Activated naive CD8-positive, alpha-beta T cell (primary cell): ENCODE data around the gene MEG3.
"Not testable (repeated sequence)": the region's sequence is repeated elsewhere in the genome, so short reads cannot be mapped to it uniquely, and the experiment has no call there.

Source experiments
- H3K27ac Mint-ChIP-seq: one replicate; pipeline ENCODE4 v1.8.0; 2021; ENCODE audit warnings: mixed read lengths
- H3K27me3 Mint-ChIP-seq: one replicate; pipeline ENCODE4 v1.8.0; 2021; ENCODE audit warnings: mixed read lengths
- H3K36me3 Mint-ChIP-seq: one replicate; pipeline ENCODE4 v1.8.0; 2021; ENCODE audit warnings: mixed read lengths
- H3K4me1 Mint-ChIP-seq: one replicate; pipeline ENCODE4 v1.8.0; 2021; ENCODE audit warnings: low read depth, mixed read lengths
- H3K4me3 Mint-ChIP-seq: one replicate; pipeline ENCODE4 v1.8.0; 2021; ENCODE audit warnings: mild to moderate bottlenecking, mixed read lengths
- H3K9me3 Mint-ChIP-seq: one replicate; pipeline ENCODE4 v1.8.0; 2021; ENCODE audit warnings: low read depth, mixed read lengths

The MEG3 gene

GRCh38 chr14:100785338-100785615 is 40.6 kb upstream of the MEG3 start:
- Mint-ChIP-seq H3K36me3 (no peaks in the 10 kb centered on the region), H3K27ac (no peak overlapping the region), H3K4me3 (no peak overlapping the region), H3K27me3 (no peaks in the 10 kb centered on the region), H3K9me3 (no peaks in the 10 kb centered on the region), H3K4me1 (no peaks in the 10 kb centered on the region)

DNA sequence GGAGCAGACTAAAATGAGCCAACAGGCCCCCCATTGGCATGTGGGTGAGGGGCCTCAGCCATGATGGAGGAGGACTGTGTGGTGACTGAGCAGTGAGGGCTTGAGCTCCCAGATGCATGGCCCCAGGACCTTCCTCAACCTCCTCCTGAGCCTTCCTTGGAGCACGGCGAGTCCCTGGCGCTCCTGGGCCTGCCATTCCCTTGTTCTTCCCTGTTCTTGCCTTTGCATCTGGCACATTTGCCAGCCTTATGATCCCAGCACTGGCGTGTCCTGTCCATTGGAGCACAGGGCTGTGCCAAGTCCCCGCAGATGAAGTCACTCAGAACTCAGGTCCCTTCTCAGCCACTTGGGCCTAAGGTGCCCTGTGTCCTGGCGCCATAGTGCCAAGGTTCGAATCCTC is 40.3 kb upstream of the MEG3 start:
- no peaks in the 10 kb centered on the region for H3K36me3 Mint-ChIP-seq
- no peak overlapping the region for H3K4me3 Mint-ChIP-seq
- no peaks in the 10 kb centered on the region for H3K27me3 Mint-ChIP-seq
- no peaks in the 10 kb centered on the region for H3K9me3 Mint-ChIP-seq
- no peaks in the 10 kb centered on the region for H3K4me1 Mint-ChIP-seq
- no peak overlapping the region for H3K27ac Mint-ChIP-seq

DNA sequence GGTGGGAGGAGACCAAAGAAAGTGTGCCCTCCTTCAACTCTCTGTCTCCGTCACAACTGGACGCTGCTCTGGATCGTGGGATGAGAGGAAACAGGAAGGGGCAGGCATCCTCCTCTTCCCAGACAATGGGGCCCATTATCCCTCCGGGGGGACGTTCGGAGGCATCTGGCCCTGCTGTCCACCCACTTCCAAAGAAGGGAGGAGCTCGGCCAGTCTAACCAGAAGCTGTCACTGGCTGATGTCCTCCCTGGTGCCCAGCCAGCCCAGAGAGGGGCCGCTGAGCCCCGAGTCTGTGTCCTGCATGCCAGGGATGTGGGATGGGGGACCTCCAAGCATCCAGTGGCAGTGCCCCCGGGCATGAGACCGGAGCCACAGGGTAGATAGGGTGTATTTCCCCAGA is 39.8 kb upstream of the MEG3 start:
- Mint-ChIP-seq H3K9me3 (no peaks in the 10 kb centered on the region), H3K27me3 (peaks cover 3% of the 10 kb centered on the region), H3K36me3 (no peaks in the 10 kb centered on the region), H3K4me3 (no peak overlapping the region), H3K4me1 (no peaks in the 10 kb centered on the region), H3K27ac (no peak overlapping the region)

DNA sequence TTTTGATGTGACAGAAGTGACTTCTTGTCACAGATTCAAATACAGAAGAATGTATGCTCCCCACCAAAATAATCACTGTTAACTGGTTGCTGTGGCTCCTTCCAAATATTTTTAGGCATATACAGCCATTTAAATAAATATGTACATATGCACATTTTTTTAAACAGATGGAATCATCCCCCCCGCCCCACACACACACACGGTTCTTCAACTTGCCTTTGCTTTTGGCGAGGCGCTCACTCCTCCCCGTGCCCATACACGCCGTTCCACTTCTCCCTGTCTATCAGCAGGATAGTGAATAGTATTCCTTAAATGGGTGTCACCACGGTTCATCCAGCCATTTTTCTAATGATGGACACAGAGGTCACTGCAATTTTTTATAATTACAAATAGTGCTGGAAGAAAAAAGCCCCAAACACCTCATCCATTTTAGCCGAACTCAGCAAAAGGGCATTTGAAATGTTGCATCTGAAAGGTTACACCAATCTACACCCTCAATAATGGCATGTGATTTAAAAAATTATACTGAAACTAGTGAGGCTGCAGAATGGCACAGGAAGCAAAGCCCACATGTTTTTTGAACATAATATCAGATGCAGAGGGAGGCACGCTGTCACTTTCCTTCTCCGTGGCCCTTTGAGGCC is 39.2 kb upstream of the MEG3 start:
- Mint-ChIP-seq H3K36me3 (no peaks in the 10 kb centered on the region), H3K27me3 (peaks cover 3% of the 10 kb centered on the region), H3K27ac (no peak overlapping the region), H3K4me3 (no peak overlapping the region), H3K9me3 (no peaks in the 10 kb centered on the region), H3K4me1 (no peaks in the 10 kb centered on the region)

DNA sequence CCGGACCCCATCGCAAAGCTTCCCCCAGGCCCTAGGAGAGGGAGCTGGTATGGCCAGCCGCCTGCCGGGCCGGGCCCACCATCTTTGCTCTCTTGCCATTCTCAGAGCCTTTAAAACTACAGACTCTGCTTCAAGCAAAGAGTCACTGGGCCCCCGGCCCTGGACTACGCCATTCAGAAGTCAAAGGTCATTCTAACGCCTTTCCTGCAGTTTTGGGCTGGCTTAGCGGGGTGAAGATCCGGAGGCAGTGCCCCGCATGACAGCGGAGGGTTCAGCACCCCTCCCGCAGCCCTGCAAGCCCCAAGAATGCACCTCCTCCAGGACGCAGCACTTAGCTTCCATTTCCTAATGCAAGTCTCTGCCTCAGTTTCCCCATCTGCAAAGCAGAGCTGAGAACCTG is 38.3 kb upstream of the MEG3 start:
- Mint-ChIP-seq H3K27ac (no peak overlapping the region), H3K27me3 (peaks cover 6% of the 10 kb centered on the region), H3K4me1 (no peaks in the 10 kb centered on the region), H3K36me3 (no peaks in the 10 kb centered on the region), H3K9me3 (no peaks in the 10 kb centered on the region), H3K4me3 (no peak overlapping the region)

- Mint-ChIP-seq H3K27me3 (peaks cover 6% of the 10 kb centered on the region), H3K9me3 (no peaks in the 10 kb centered on the region), H3K27ac (no peak overlapping the region), H3K36me3 (no peaks in the 10 kb centered on the region), H3K4me3 (no peak overlapping the region), H3K4me1 (no peaks in the 10 kb centered on the region)
Measured at GRCh38 chr14:100788517-100788916, 37.4 kb upstream of the MEG3 start.

DNA sequence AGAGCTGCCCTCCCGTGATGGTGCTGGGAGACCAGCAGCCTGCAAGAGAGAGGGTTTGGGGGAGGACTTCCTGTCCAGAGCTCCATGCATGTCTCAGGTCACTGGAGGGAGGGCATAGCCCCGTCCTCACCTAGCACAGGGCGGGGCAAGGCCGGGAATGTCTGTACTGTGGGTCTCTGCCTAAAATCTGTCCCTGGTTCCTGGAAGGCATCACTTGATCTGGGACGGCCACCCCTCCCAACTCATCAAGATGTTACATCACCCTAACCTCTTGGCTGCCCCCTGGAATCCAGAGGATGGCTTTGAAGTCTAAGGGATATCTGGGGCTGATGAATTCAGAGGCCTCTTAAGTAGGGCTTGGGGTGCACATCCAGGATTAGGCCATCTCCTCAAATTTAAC is 37.0 kb upstream of the MEG3 start:
- Mint-ChIP-seq H3K27me3 (peaks cover 7% of the 10 kb centered on the region), H3K36me3 (no peaks in the 10 kb centered on the region), H3K4me3 (no peak overlapping the region), H3K9me3 (no peaks in the 10 kb centered on the region), H3K27ac (no peak overlapping the region), H3K4me1 (no peaks in the 10 kb centered on the region)

- Mint-ChIP-seq H3K4me3 (no peak overlapping the region), H3K9me3 (no peaks in the 10 kb centered on the region), H3K27me3 (peaks cover 7% of the 10 kb centered on the region), H3K27ac (no peak overlapping the region), H3K36me3 (no peaks in the 10 kb centered on the region), H3K4me1 (no peaks in the 10 kb centered on the region)
Measured at GRCh38 chr14:100789460-100790417, 36.2 kb upstream of the MEG3 start.

DNA sequence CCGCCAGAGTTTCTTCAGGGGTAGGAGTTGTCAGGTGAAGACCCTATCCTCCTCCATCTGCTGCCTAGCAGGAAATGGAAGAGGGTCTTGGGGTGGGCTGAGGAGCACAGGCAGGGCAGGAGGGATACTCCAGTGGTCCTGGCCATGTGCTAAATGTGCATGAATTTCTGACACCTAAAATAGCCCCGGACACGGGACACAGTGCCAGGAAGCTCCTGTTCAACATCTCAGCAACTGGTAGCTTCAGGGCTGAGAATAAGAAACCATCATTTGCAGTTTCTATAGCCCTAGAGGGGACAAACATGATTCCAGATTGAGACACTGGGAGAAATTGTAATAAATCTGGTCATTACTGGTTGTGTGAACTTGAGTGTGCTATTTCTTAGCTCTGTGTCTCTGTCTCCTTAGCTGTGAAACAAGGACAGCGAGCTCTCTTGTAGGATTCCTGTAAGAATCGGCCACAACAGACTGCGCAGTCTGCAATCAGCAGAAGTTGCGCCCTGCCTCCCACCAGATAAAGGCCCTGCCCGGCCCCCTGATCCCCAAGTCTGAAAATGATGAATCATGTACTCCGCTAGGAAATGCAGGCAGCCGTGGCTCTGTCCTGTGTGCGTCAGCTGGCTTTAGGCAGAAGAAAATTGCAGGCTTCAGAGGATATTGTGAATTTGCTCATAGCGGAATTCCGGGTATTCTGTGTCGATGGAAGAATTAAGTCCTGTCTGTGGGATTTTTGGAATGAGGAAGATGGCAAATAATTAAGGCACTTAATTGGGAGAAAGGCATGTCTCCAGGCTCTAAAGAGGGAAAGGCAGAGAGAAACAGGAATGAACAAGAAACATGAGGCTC is 35.2 kb upstream of the MEG3 start:
- H3K9me3 Mint-ChIP-seq: no peaks in the 10 kb centered on the region
- no peaks in the 10 kb centered on the region for H3K36me3 Mint-ChIP-seq
- no peak overlapping the region for H3K27ac Mint-ChIP-seq
- no peak overlapping the region for H3K4me3 Mint-ChIP-seq
- peaks cover 7% of the 10 kb centered on the region for H3K27me3 Mint-ChIP-seq
- no peaks in the 10 kb centered on the region for H3K4me1 Mint-ChIP-seq

DNA sequence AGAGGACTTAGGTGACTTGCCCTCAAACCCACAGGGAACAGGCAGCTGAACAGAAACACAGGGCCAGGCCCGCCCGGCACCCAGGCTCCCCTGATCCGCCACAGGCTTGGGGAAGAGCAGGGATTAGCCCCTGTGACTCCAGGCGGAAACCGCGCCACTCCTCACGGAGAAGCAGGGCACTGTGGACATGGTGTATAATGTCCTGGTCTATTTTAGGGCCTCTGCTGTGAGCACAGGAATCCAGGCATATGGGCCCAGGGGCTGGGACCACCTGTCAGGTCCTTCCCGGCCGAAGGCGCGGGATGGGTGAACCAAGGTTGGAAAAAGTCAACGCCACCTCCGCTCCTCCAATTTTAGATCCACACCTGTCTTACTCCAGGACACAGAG is 34.6 kb upstream of the MEG3 start:
- Mint-ChIP-seq H3K36me3 (no peaks in the 10 kb centered on the region), H3K9me3 (no peaks in the 10 kb centered on the region), H3K4me1 (no peaks in the 10 kb centered on the region), H3K27me3 (peaks cover 7% of the 10 kb centered on the region), H3K4me3 (no peak overlapping the region), H3K27ac (no peak overlapping the region)

DNA sequence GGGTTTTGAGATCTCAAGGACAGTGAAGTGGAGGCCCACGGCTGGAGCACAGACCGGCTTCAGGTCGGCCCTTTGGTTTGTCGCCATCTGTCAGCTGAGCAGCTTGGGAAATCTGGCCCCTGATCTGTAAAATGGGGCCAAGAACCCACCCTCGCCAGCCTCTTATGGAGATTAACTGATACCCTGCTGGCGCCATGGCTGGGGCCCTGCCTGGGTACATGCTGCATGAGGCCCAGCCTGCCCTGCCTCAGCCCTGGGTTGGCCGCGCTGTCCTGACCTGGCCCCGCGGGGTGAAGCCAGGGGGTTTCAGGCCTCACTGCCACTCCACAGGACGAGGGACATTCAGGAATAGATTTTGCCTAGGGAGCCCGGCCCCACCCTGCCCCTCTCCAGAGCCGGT is 33.9 kb upstream of the MEG3 start:
- H3K9me3 Mint-ChIP-seq: no peaks in the 10 kb centered on the region
- no peaks in the 10 kb centered on the region for H3K36me3 Mint-ChIP-seq
- no peaks in the 10 kb centered on the region for H3K4me1 Mint-ChIP-seq
- no peak overlapping the region for H3K27ac Mint-ChIP-seq
- peaks cover 10% of the 10 kb centered on the region for H3K27me3 Mint-ChIP-seq
- no peak overlapping the region for H3K4me3 Mint-ChIP-seq

DNA sequence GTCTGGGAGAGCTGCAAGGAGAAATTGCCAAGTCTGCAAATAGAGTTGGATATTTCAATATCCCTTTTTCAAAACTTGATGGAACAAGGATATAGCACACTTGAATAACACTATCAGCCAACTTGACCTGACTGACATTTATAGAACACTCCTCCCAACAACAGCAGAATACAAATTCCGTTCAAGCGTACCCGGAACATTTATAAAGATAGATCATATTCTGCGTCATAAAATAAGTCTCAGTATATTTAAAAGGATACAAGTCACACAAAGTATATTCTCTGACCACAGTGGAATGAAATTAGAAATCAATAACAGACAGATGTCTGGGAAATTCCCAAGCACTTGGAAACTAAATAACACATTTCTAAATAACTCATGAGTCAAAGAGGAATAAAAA is 29.0 kb upstream of the MEG3 start:
- Mint-ChIP-seq H3K4me1 (no peaks in the 10 kb centered on the region), H3K27me3 (peaks cover 8% of the 10 kb centered on the region), H3K9me3 (no peaks in the 10 kb centered on the region), H3K36me3 (no peaks in the 10 kb centered on the region), H3K27ac (no peak overlapping the region), H3K4me3 (no peak overlapping the region)

GRCh38 chr14:100800041-100800440 is 25.9 kb upstream of the MEG3 start:
- H3K4me3 Mint-ChIP-seq: no peak overlapping the region
- no peaks in the 10 kb centered on the region for H3K9me3 Mint-ChIP-seq
- no peak overlapping the region for H3K27ac Mint-ChIP-seq
- H3K4me1 Mint-ChIP-seq: no peaks in the 10 kb centered on the region
- no peaks in the 10 kb centered on the region for H3K36me3 Mint-ChIP-seq
- H3K27me3 Mint-ChIP-seq: peaks cover 5% of the 10 kb centered on the region

- H3K9me3 Mint-ChIP-seq, H3K4me3 Mint-ChIP-seq, H3K27me3 Mint-ChIP-seq, H3K4me1 Mint-ChIP-seq, H3K27ac Mint-ChIP-seq, H3K36me3 Mint-ChIP-seq: not testable (repeated sequence)
Measured at GRCh38 chr14:100801433-100801832, 24.5 kb upstream of the MEG3 start.

- H3K4me1 Mint-ChIP-seq: no peaks in the 10 kb centered on the region
- H3K27ac Mint-ChIP-seq: no peak overlapping the region
- H3K9me3 Mint-ChIP-seq: no peaks in the 10 kb centered on the region
- H3K27me3 Mint-ChIP-seq: peaks cover 1% of the 10 kb centered on the region
- H3K36me3 Mint-ChIP-seq: no peaks in the 10 kb centered on the region
- H3K4me3 Mint-ChIP-seq: no peak overlapping the region
Measured at GRCh38 chr14:100802179-100802578, 23.7 kb upstream of the MEG3 start.
